ENCODE results near the gene NTRK1. TPM values are rescaled to one million over a fixed set of nuclear protein-coding genes. Genes with fewer than 3 reads are reported as not detected.
A peak's percentile ranks its signal among the peaks of the same experiment; 100 is the strongest.
"Not testable (repeated sequence)": the region's sequence is repeated elsewhere in the genome, so short reads cannot be mapped to it uniquely, and the experiment has no call there.

Gene NTRK1
- total RNA-seq, 1 donor from 2014 or later: not detected

- no peak overlapping the region for H3K4me3 ChIP-seq (ENCODE audit: low read depth, low read length)
- FAIRE-seq (no peak), DNase-seq (ENCODE audit: low read depth) (no peak)
- peaks cover 44% of the 10 kb centered on the region for H3K27me3 ChIP-seq (ENCODE audit: control insufficient read depth, insufficient read depth, low read length)
- no peak for TF ChIP-seq CTCF (IDR thresholded peaks at IDR 0.05; ENCODE audit: insufficient read depth, low read length, severe bottlenecking)
- H3K36me3 ChIP-seq (ENCODE audit: control insufficient read depth, insufficient read depth, low read length): no peaks in the 10 kb centered on the region
Observed at GRCh38 chr1:156925154-156926010, 64.7 kb downstream of the NTRK1 start.

GRCh38 chr1:156926175-156926574, 65.5 kb downstream of the NTRK1 start:
- Histone ChIP-seq H3K4me3 (ENCODE audit: low read depth, low read length) (no peak overlapping the region), H3K36me3 (ENCODE audit: control insufficient read depth, insufficient read depth, low read length) (no peaks in the 10 kb centered on the region), H3K27me3 (ENCODE audit: control insufficient read depth, insufficient read depth, low read length) (peaks cover 37% of the 10 kb centered on the region)
- DNase-seq (ENCODE audit: low read depth) (peak; percentile 63), FAIRE-seq (no peak)
- no peak for TF ChIP-seq CTCF (IDR thresholded peaks at IDR 0.05; ENCODE audit: insufficient read depth, low read length, severe bottlenecking)

GRCh38 chr1:156926695-156927094, 66.0 kb downstream of the NTRK1 start:
- H3K36me3 ChIP-seq (ENCODE audit: control insufficient read depth, insufficient read depth, low read length); H3K4me3 ChIP-seq (ENCODE audit: low read depth, low read length); DNase-seq (ENCODE audit: low read depth); FAIRE-seq: not testable (repeated sequence)
- peaks cover 34% of the 10 kb centered on the region for H3K27me3 ChIP-seq (ENCODE audit: control insufficient read depth, insufficient read depth, low read length)

GRCh38 chr1:156927215-156928042, 66.8 kb downstream of the NTRK1 start:
- DNase-seq (ENCODE audit: low read depth) (peak; percentile 59), FAIRE-seq (no peak)
- peak; percentile 89 for TF ChIP-seq CTCF (IDR thresholded peaks at IDR 0.05; ENCODE audit: insufficient read depth, low read length, severe bottlenecking)
- Histone ChIP-seq H3K36me3 (ENCODE audit: control insufficient read depth, insufficient read depth, low read length) (no peaks in the 10 kb centered on the region), H3K4me3 (ENCODE audit: low read depth, low read length) (peak overlapping the region; percentile 33), H3K27me3 (ENCODE audit: control insufficient read depth, insufficient read depth, low read length) (peaks cover 32% of the 10 kb centered on the region)

- FAIRE-seq (no peak), DNase-seq (ENCODE audit: low read depth) (no peak)
- Histone ChIP-seq H3K27me3 (ENCODE audit: control insufficient read depth, insufficient read depth, low read length) (peaks cover 25% of the 10 kb centered on the region), H3K4me3 (ENCODE audit: low read depth, low read length) (no peak overlapping the region), H3K36me3 (ENCODE audit: control insufficient read depth, insufficient read depth, low read length) (no peaks in the 10 kb centered on the region)
- no peak for TF ChIP-seq CTCF (IDR thresholded peaks at IDR 0.05; ENCODE audit: insufficient read depth, low read length, severe bottlenecking)
Observed at GRCh38 chr1:156928043-156928602, 67.5 kb downstream of the NTRK1 start.
